Stomach smooth muscle (tissue), 2 donors: Measurements from ENCODE around the gene OBSCN.
"Not testable (repeated sequence)": the region's sequence is repeated elsewhere in the genome, so short reads cannot be mapped to it uniquely, and the experiment has no call there.

ENCODE experiments used
- H3K27ac ChIP-seq: one replicate; pipeline ENCODE4 v1.7.0; 2013; ENCODE audit warnings: mild to moderate bottlenecking, low read length, inconsistent platforms
- H3K27me3 ChIP-seq, 2 donors: one replicate each; pipeline ENCODE4 v1.7.0; 2013; ENCODE audit warnings: low read length in 2 of 2; ENCODE audit not compliant: insufficient read depth in 2 of 2, control insufficient read depth in 1 of 2
- H3K36me3 ChIP-seq, 2 donors: one replicate each; pipeline ENCODE4 v1.7.0; 2013; ENCODE audit warnings: low read length in 2 of 2; ENCODE audit not compliant: control insufficient read depth in 2 of 2, insufficient read depth in 2 of 2
- H3K4me1 ChIP-seq: one replicate; pipeline ENCODE4 v1.7.0; 2013; ENCODE audit warnings: low read length; ENCODE audit not compliant: control insufficient read depth, insufficient read depth
- H3K4me3 ChIP-seq, 2 donors: one replicate each; pipeline ENCODE4 v1.7.0; 2013; ENCODE audit warnings: low read length in 2 of 2
- H3K9ac ChIP-seq, 2 donors: one replicate each; pipeline ENCODE4 v1.7.0; 2013; ENCODE audit warnings: low read length in 2 of 2, mild to moderate bottlenecking in 1 of 2
- H3K9me3 ChIP-seq, 2 donors: one replicate each; pipeline ENCODE4 v1.7.0; 2013; ENCODE audit warnings: low read length in 2 of 2; ENCODE audit not compliant: control insufficient read depth in 2 of 2
- donor health status: healthy.
- donor health status: Pancreatic carcinoma.

The OBSCN gene

GRCh38 chr1:228216371-228217320, 8.8 kb downstream of the OBSCN start:
- H3K4me3 ChIP-seq, result no peak overlapping the region
- H3K9ac ChIP-seq, result no peak overlapping the region
- peaks cover 12% of the 10 kb centered on the region for H3K4me1 ChIP-seq
- peaks cover 2 to 13% of the 10 kb centered on the region in 2 donors for H3K27me3 ChIP-seq
- no peak overlapping the region for H3K27ac ChIP-seq
- H3K36me3 ChIP-seq, result no peaks in the 10 kb centered on the region
- H3K9me3 ChIP-seq, result no peaks in the 10 kb centered on the region

- Histone ChIP-seq H3K9ac (no peak overlapping the region), H3K27ac (no peak overlapping the region), H3K9me3 (no peaks in the 10 kb centered on the region), H3K27me3 (peaks cover 0 to 8% of the 10 kb centered on the region in 2 donors), H3K4me1 (peaks cover 8% of the 10 kb centered on the region), H3K4me3 (no peak overlapping the region), H3K36me3 (no peaks in the 10 kb centered on the region)
These were observed 9.9 kb downstream of the OBSCN start for GRCh38 chr1:228217551-228218344.

DNA sequence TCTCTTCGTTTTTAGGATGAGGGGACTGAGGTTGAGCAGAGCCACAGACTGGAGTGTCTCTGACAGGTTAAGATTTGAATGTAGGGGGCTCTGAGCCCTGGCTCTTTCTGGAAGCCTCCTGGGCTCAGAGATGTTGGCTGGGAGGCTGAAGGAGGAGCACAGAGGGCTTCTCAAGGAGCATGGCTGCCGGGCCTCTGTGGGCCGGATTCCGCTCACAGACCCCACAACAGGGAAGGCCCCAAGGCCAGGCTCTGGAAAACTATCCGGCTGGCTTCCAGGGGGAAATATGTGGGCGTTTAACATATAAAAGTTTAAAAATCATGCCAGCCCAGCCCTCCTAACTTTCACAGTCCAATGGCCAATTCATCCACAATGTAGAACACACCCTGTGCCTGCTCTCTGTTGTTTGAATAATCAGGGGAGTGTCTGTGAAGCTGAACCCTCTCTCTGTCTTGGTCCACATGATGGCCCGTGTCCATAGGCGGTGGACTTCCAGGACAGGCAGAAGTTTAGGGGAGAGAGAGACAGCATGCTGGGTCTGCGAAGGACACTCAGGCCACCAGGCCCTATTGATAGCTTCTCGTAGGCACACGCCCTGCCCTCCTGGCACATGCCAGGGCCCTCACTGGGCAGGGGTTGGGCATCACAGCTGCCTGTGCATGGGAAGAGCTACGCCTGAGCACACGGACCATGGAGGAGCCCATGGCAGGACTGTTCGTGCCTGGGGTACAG, 10.8 kb downstream of the OBSCN start:
- Histone ChIP-seq H3K36me3 (no peaks in the 10 kb centered on the region), H3K9me3 (peaks cover 0 to 2% of the 10 kb centered on the region in 2 donors), H3K9ac (no peak overlapping the region), H3K27me3 (peaks cover 0 to 8% of the 10 kb centered on the region in 2 donors), H3K27ac (no peak overlapping the region), H3K4me3 (no peak overlapping the region), H3K4me1 (peaks cover 3% of the 10 kb centered on the region)

DNA sequence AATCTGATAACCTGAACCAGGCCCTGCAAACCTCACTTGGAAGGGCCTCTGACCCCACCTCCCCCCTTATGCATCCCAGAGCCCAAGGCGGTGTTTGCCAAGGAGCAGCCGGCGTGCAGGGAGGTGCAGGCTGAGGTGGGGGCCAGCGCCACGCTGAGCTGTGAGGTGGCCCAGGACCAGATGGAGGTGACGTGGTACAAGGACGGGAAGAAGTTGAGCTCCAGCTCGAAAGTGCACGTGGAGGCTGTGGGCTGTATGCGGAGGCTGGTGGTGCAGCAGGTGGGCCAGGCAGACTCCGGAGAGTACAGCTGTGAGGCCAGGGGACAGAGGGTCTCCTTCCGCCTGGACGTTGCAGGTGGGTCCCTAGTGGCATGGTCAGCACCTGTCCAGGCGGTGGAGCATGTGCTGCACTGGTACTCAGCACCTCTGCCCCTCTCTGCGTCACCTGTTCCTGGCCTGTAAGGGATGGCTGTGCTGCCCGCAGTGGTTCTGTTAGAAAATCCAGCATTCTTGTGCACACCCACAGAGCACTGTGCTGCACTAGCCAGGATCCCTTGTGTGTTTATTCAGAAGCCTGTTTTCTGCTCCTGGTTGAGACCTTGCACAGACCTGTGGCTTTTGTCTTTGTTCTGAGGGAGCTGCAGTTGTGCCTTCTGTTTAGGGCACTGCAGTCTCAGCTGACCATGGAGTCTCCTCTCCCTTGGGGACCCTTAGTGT, 11.6 kb downstream of the OBSCN start:
- Histone ChIP-seq H3K9me3 (peaks cover 0 to 9% of the 10 kb centered on the region in 2 donors), H3K4me3 (no peak overlapping the region), H3K27ac (no peak overlapping the region), H3K4me1 (no peaks in the 10 kb centered on the region), H3K9ac (no peak overlapping the region), H3K36me3 (no peaks in the 10 kb centered on the region), H3K27me3 (peaks cover 0 to 2% of the 10 kb centered on the region in 2 donors)

DNA sequence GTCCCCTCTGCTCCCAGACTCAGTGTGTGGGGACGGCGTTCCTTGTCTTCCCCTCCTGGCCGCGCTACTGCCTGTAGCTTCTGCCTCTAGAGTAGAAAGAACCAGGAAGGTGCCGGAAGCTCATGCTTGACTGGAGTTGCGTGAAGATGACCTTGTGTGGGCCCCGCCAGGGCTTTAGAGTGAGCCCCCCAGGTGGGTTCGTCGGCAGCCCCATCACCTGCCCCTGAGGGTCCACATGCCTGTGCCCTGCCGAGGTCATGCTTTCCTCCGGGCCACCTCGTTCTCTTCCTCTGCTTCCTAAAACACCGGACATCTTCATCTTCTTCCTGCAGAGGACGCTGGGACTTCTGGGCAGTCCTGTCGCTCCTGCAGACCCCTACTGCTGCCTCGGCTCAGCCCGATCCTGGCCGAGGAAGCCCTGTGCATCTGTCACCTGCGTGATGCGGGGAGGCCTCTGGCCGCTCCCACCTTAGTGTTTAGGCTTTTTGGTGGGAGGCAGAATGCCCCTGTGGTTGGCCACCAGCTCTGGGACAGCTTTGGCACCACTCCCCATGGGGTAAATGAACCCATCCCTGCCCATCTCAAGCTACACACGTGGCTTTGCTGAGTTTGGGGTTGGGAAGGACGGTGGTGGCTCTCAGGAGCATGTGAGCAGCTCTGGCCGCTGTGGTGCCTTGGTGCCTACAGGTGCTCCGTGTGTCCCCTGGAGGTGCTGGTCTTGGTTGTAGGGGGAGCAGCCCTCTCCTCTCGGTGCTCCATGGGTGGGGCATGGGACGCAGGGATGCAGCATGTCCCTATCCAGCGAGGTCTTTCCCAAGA, 12.3 kb downstream of the OBSCN start:
- Histone ChIP-seq H3K4me3 (no peak overlapping the region), H3K27me3 (no peaks in the 10 kb centered on the region), H3K4me1 (no peaks in the 10 kb centered on the region), H3K9ac (no peak overlapping the region), H3K27ac (no peak overlapping the region), H3K36me3 (no peaks in the 10 kb centered on the region), H3K9me3 (peaks cover 2 to 17% of the 10 kb centered on the region in 2 donors)

DNA sequence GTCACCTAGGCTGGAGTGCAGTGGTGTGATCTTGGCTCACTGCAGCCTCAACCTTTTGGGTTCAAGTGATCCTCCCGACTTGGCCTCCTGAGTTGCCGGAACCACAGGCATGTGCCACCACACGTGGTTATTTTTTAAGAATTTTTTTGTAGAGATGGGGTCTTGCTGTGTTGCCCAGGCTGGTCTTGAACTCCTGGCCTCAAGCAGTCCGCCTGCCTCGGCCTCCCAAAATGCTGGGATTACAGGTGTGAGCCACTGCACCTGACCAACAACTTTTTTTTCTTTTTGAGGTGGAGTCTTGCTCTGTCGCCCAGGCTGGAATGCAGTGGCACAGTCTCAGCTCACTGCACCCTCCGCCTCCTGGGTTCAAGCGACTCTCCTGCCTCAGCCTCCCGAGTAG, 13.3 kb downstream of the OBSCN start:
- H3K36me3 ChIP-seq, H3K4me3 ChIP-seq, H3K27me3 ChIP-seq, H3K27ac ChIP-seq, H3K4me1 ChIP-seq, H3K9ac ChIP-seq: not testable (repeated sequence)
- H3K9me3 ChIP-seq, result peaks cover 6 to 21% of the 10 kb centered on the region in 2 donors

- Histone ChIP-seq H3K36me3 (peaks cover 0 to 2% of the 10 kb centered on the region in 2 donors), H3K27ac (no peak overlapping the region), H3K9ac (no peak overlapping the region), H3K27me3 (peaks cover 0 to 3% of the 10 kb centered on the region in 2 donors), H3K4me1 (no peaks in the 10 kb centered on the region), H3K4me3 (no peak overlapping the region), H3K9me3 (peaks cover 6 to 21% of the 10 kb centered on the region in 2 donors)
These were observed 14.7 kb downstream of the OBSCN start for GRCh38 chr1:228222548-228222947.

DNA sequence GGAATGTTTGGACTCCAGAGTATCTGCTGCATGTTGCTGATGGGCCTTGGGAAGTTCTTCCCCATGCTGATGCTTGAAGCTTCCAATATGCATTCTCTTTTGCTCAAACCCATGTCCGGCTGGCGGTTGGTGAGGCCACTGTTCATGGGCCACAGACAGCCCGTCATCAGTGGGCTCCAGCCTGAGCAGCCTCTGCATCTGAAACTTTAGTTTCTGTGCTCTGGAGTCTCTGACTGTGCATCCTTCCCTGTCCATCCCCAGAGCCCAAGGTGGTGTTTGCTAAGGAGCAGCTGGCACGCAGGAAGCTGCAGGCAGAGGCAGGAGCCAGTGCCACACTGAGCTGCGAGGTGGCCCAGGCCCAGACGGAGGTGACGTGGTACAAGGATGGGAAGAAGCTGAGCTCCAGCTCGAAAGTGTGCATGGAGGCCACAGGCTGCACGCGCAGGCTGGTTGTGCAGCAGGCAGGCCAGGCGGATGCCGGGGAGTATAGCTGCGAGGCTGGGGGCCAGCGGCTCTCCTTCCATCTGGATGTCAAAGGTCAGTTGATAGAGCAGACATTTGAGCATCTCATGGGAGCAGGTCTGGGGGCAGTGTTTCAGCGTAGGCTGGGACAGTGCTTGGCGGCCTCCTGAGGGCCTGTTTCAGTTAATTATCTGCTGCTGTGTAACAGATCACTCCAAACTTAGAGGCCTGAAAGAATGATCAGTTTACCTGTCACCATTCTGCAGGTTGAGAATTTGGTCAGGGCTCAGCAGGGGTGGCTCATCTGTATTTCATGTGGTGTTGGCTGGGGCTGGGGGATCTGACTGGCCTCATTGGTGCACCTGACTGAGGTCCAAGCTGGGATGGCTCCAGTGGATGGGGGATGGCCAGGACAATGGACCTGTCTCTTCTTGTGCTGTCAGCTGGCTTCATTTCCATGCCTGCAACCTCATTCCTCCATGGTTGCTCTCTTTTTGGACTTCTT, 16.6 kb downstream of the OBSCN start:
- no peak overlapping the region for H3K4me3 ChIP-seq
- no peaks in the 10 kb centered on the region for H3K4me1 ChIP-seq
- H3K27ac ChIP-seq, result no peak overlapping the region
- peaks cover 0 to 2% of the 10 kb centered on the region in 2 donors for H3K36me3 ChIP-seq
- peaks cover 0 to 3% of the 10 kb centered on the region in 2 donors for H3K27me3 ChIP-seq
- H3K9ac ChIP-seq, result no peak overlapping the region
- peaks cover 6 to 21% of the 10 kb centered on the region in 2 donors for H3K9me3 ChIP-seq
